ENCODE results near the gene WDFY4. TPM values are rescaled to one million over a fixed set of nuclear protein-coding genes. Genes with fewer than 3 reads are reported as not detected.

Gene WDFY4
- total RNA-seq, 1 experiment from 2014 or later = 144 TPM

- H3K4me2 ChIP-seq (ENCODE audit: low read depth, low read length, poor library complexity, severe bottlenecking) = no peak overlapping the region
- no peaks in the 10 kb centered on the region for H3K9me2 ChIP-seq (replicated peaks; ENCODE audit: insufficient read depth, low read length)
- H2AFZ ChIP-seq (ENCODE audit: low read length) = no peak overlapping the region
- no peaks in the 10 kb centered on the region for H3K79me2 ChIP-seq (ENCODE audit: low read length)
- H3K27me3 ChIP-seq (ENCODE audit: low read length) = no peaks in the 10 kb centered on the region
- no peaks in the 10 kb centered on the region for H3K4me1 ChIP-seq (ENCODE audit: low read length)
- peaks cover 19% of the 10 kb centered on the region; the same call in 1 of the 2 replicates for H3K36me3 ChIP-seq (ENCODE audit: insufficient read depth, low read length)
- H3K9me3 ChIP-seq (ENCODE audit: low read length) = no peaks in the 10 kb centered on the region
- no peak overlapping the region for H3K4me3 ChIP-seq (ENCODE audit: low read length)
- DNase-seq = no peak
- no peak overlapping the region for H3K27ac ChIP-seq (ENCODE audit: low read length)
- H3K9ac ChIP-seq (ENCODE audit: low read length) = no peak overlapping the region
- no peaks in the 10 kb centered on the region for H4K20me1 ChIP-seq (ENCODE audit: insufficient read depth, low read depth, low read length)
These were observed 203.3 kb downstream of the WDFY4 start for GRCh38 chr10:48887982-48888381.

DNA sequence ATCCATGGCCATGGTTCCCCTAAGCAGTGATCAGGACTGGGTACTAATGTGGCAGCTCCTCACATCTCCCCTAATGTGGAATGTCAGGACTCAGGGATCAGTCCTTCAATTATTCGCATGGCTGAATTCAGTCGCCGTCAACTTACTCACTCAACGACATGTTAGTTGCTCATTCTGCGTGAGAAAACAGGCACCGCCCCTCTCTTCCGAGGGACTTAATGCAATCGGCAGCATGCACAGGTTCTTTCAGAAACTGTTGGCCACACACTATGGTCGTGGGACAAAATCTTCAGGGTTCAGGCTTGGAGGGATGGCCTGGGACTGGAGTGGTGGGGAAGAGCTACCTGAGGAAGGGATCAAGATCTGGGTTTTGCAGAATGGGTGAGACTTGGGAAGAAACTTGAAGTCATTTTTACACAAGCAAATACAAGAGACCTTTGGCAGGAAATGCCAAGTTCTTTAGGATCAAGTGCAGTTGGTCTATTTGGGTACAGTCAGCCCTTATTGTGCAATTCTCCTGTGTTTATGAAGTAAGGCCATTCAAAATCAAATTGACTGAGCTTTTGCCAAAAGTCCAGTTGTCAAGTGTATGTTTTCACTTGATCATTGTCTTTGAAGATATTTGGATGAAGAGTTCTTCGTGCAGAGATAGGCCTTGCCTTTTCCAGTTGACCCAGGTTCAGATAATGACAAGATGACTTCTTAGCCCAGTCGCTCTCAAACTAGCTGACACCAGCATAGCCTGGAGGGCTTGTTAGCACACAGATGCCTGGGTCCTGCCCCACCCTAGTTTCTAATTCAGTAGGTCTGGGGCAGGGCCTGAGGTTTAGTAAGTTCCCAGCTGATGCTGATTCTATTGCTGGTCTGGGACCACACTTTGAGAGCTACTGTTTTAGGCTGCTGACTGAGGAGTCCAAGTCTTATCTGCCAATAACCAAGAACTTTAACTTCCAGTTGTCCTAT is 206.5 kb downstream of the WDFY4 start:
- H3K4me1 ChIP-seq (ENCODE audit: low read length) = no peaks in the 10 kb centered on the region
- no peak overlapping the region for H3K9ac ChIP-seq (ENCODE audit: low read length)
- H2AFZ ChIP-seq (ENCODE audit: low read length) = no peak overlapping the region
- no peak overlapping the region for H3K4me2 ChIP-seq (ENCODE audit: low read depth, low read length, poor library complexity, severe bottlenecking)
- H3K4me3 ChIP-seq (ENCODE audit: low read length) = no peak overlapping the region
- no peaks in the 10 kb centered on the region for H3K9me3 ChIP-seq (ENCODE audit: low read length)
- DNase-seq = no peak
- no peaks in the 10 kb centered on the region for H3K79me2 ChIP-seq (ENCODE audit: low read length)
- no peaks in the 10 kb centered on the region for H3K9me2 ChIP-seq (replicated peaks; ENCODE audit: insufficient read depth, low read length)
- no peaks in the 10 kb centered on the region for H4K20me1 ChIP-seq (ENCODE audit: insufficient read depth, low read depth, low read length)
- no peaks in the 10 kb centered on the region for H3K27me3 ChIP-seq (ENCODE audit: low read length)
- H3K27ac ChIP-seq (ENCODE audit: low read length) = no peak overlapping the region
- H3K36me3 ChIP-seq (ENCODE audit: insufficient read depth, low read length) = peaks cover 27% of the 10 kb centered on the region; the same call in 1 of the 2 replicates

- DNase-seq = no peak
- Histone ChIP-seq H2AFZ (ENCODE audit: low read length) (no peak overlapping the region), H3K9me2 (replicated peaks; ENCODE audit: insufficient read depth, low read length) (no peaks in the 10 kb centered on the region), H3K36me3 (ENCODE audit: insufficient read depth, low read length) (peaks cover 43% of the 10 kb centered on the region; the same call in 1 of the 2 replicates), H3K9ac (ENCODE audit: low read length) (no peak overlapping the region), H3K79me2 (ENCODE audit: low read length) (no peaks in the 10 kb centered on the region), H3K4me2 (ENCODE audit: low read depth, low read length, poor library complexity, severe bottlenecking) (no peak overlapping the region), H3K4me3 (ENCODE audit: low read length) (no peak overlapping the region), H3K27me3 (ENCODE audit: low read length) (no peaks in the 10 kb centered on the region), H4K20me1 (ENCODE audit: insufficient read depth, low read depth, low read length) (no peaks in the 10 kb centered on the region), H3K4me1 (ENCODE audit: low read length) (no peaks in the 10 kb centered on the region), H3K27ac (ENCODE audit: low read length) (no peak overlapping the region), H3K9me3 (ENCODE audit: low read length) (no peaks in the 10 kb centered on the region)
These were observed 210.5 kb downstream of the WDFY4 start for GRCh38 chr10:48894911-48895802.

- no peak overlapping the region for H2AFZ ChIP-seq (ENCODE audit: low read length)
- no peaks in the 10 kb centered on the region for H3K27me3 ChIP-seq (ENCODE audit: low read length)
- H3K4me1 ChIP-seq (ENCODE audit: low read length) = no peaks in the 10 kb centered on the region
- H3K4me3 ChIP-seq (ENCODE audit: low read length) = no peak overlapping the region
- peaks cover 49% of the 10 kb centered on the region; the same call in 1 of the 2 replicates for H3K36me3 ChIP-seq (ENCODE audit: insufficient read depth, low read length)
- no peak for DNase-seq
- no peak overlapping the region for H3K4me2 ChIP-seq (ENCODE audit: low read depth, low read length, poor library complexity, severe bottlenecking)
- H4K20me1 ChIP-seq (ENCODE audit: insufficient read depth, low read depth, low read length) = no peaks in the 10 kb centered on the region
- no peak overlapping the region for H3K9ac ChIP-seq (ENCODE audit: low read length)
- H3K9me3 ChIP-seq (ENCODE audit: low read length) = no peaks in the 10 kb centered on the region
- H3K79me2 ChIP-seq (ENCODE audit: low read length) = no peaks in the 10 kb centered on the region
- H3K27ac ChIP-seq (ENCODE audit: low read length) = no peak overlapping the region
- H3K9me2 ChIP-seq (replicated peaks; ENCODE audit: insufficient read depth, low read length) = no peaks in the 10 kb centered on the region
These were observed 211.1 kb downstream of the WDFY4 start for GRCh38 chr10:48895803-48896195.

GRCh38 chr10:48896756-48897440 is 212.2 kb downstream of the WDFY4 start:
- no peak overlapping the region for H3K4me2 ChIP-seq (ENCODE audit: low read depth, low read length, poor library complexity, severe bottlenecking)
- no peaks in the 10 kb centered on the region for H4K20me1 ChIP-seq (ENCODE audit: insufficient read depth, low read depth, low read length)
- H3K4me1 ChIP-seq (ENCODE audit: low read length) = no peaks in the 10 kb centered on the region
- peaks cover 52% of the 10 kb centered on the region for H3K36me3 ChIP-seq (ENCODE audit: insufficient read depth, low read length)
- H3K9ac ChIP-seq (ENCODE audit: low read length) = no peak overlapping the region
- H3K9me2 ChIP-seq (replicated peaks; ENCODE audit: insufficient read depth, low read length) = no peaks in the 10 kb centered on the region
- no peak overlapping the region for H2AFZ ChIP-seq (ENCODE audit: low read length)
- no peaks in the 10 kb centered on the region for H3K27me3 ChIP-seq (ENCODE audit: low read length)
- no peak overlapping the region for H3K4me3 ChIP-seq (ENCODE audit: low read length)
- DNase-seq = no peak
- no peak overlapping the region for H3K27ac ChIP-seq (ENCODE audit: low read length)
- no peaks in the 10 kb centered on the region for H3K9me3 ChIP-seq (ENCODE audit: low read length)
- H3K79me2 ChIP-seq (ENCODE audit: low read length) = no peaks in the 10 kb centered on the region

DNA sequence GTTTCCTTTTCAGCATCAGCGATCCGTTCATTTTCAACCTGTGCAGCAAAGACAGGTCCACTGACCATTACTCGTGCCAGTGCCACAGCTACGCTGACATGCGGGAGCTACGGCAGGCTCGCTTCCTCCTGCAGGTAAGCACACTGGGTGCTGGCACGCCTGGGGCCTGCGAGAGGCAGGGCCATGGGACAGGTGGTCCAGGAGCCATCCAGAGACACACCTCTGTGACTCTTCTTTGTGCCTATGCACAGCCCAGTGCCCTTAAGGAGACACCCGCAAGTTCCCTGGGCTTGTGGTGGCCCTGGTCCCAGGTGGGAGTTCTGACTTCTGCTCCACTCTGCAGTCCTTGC is 212.7 kb downstream of the WDFY4 start:
- Histone ChIP-seq H3K27me3 (ENCODE audit: low read length) (no peaks in the 10 kb centered on the region), H3K9ac (ENCODE audit: low read length) (no peak overlapping the region), H3K9me3 (ENCODE audit: low read length) (no peaks in the 10 kb centered on the region), H3K27ac (ENCODE audit: low read length) (no peak overlapping the region), H3K4me3 (ENCODE audit: low read length) (no peak overlapping the region), H3K4me2 (ENCODE audit: low read depth, low read length, poor library complexity, severe bottlenecking) (no peak overlapping the region), H3K4me1 (ENCODE audit: low read length) (no peaks in the 10 kb centered on the region), H3K9me2 (replicated peaks; ENCODE audit: insufficient read depth, low read length) (no peaks in the 10 kb centered on the region), H2AFZ (ENCODE audit: low read length) (no peak overlapping the region), H3K79me2 (ENCODE audit: low read length) (no peaks in the 10 kb centered on the region), H4K20me1 (ENCODE audit: insufficient read depth, low read depth, low read length) (no peaks in the 10 kb centered on the region), H3K36me3 (ENCODE audit: insufficient read depth, low read length) (peaks cover 48% of the 10 kb centered on the region)
- no peak for DNase-seq

- Histone ChIP-seq H3K9me3 (ENCODE audit: low read length) (no peaks in the 10 kb centered on the region), H3K4me3 (ENCODE audit: low read length) (no peak overlapping the region), H2AFZ (ENCODE audit: low read length) (no peak overlapping the region), H3K27ac (ENCODE audit: low read length) (no peak overlapping the region), H3K9me2 (replicated peaks; ENCODE audit: insufficient read depth, low read length) (no peaks in the 10 kb centered on the region), H3K79me2 (ENCODE audit: low read length) (no peaks in the 10 kb centered on the region), H3K9ac (ENCODE audit: low read length) (no peak overlapping the region), H3K36me3 (ENCODE audit: insufficient read depth, low read length) (peaks cover 45% of the 10 kb centered on the region), H3K27me3 (ENCODE audit: low read length) (no peaks in the 10 kb centered on the region), H3K4me2 (ENCODE audit: low read depth, low read length, poor library complexity, severe bottlenecking) (no peak overlapping the region), H4K20me1 (ENCODE audit: insufficient read depth, low read depth, low read length) (no peaks in the 10 kb centered on the region), H3K4me1 (ENCODE audit: low read length) (no peaks in the 10 kb centered on the region)
- DNase-seq = no peak
These were observed 213.8 kb downstream of the WDFY4 start for GRCh38 chr10:48898426-48898825.
